22Rv1 (cell line): Measurements from ENCODE around the gene KRT27.

ENCODE experiments used
- CTCF ChIP-seq: fragments of 450-650 bp; IDR thresholded peaks from 2 replicates; pipeline ENCODE4 v1.5.1; 2017; ENCODE audit warnings: mild to moderate bottlenecking
- ZFX ChIP-seq: fragments of 450-650 bp; IDR thresholded peaks from 2 replicates; pipeline ENCODE4 v1.6.1; 2017; ENCODE audit warnings: antibody characterized with exemption, borderline replicate concordance

GRCh38 chr17:40818733-40819527, 36.6 kb upstream of the KRT27 start:
- no peak for TF ChIP-seq CTCF
- no peak for TF ChIP-seq ZFX
